ENCODE data around the gene NCOR1. TPM values are rescaled to one million over a fixed set of nuclear protein-coding genes. Genes with fewer than 3 reads are reported as not detected.
"Not testable (repeated sequence)": the region's sequence is repeated elsewhere in the genome, so short reads cannot be mapped to it uniquely, and the experiment has no call there.

Gene NCOR1
- total and polyA plus RNA-seq, 8 donors: 110 to 139 (median 117) TPM

DNA sequence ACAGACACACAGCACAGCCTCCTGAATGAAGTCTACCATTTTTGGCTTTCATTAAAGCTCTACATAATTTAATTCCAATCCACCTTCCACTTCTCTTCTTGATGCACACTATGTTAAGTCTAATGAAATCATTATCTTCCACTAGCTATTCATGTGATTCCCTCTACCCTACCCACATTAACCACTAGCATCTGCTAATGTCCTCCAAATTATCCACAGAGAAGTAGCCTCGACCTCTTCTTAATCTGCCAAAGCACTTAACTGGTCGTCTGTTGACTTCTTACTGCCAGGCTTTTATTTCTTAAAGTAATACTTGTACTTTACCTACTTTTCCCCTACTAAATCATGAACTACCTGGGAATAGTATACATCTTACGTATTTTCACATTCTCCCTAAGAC is 91.8 kb downstream of the NCOR1 start:
- no peak overlapping the region for H3K27ac ChIP-seq
- peaks cover 0 to 80% of the 10 kb centered on the region in 2 donors for H3K36me3 ChIP-seq
- H3K9me3 ChIP-seq: no peaks in the 10 kb centered on the region
- ATAC-seq: no peak
- H3K4me1 ChIP-seq: no peaks in the 10 kb centered on the region
- TF ChIP-seq, protein P1, sequence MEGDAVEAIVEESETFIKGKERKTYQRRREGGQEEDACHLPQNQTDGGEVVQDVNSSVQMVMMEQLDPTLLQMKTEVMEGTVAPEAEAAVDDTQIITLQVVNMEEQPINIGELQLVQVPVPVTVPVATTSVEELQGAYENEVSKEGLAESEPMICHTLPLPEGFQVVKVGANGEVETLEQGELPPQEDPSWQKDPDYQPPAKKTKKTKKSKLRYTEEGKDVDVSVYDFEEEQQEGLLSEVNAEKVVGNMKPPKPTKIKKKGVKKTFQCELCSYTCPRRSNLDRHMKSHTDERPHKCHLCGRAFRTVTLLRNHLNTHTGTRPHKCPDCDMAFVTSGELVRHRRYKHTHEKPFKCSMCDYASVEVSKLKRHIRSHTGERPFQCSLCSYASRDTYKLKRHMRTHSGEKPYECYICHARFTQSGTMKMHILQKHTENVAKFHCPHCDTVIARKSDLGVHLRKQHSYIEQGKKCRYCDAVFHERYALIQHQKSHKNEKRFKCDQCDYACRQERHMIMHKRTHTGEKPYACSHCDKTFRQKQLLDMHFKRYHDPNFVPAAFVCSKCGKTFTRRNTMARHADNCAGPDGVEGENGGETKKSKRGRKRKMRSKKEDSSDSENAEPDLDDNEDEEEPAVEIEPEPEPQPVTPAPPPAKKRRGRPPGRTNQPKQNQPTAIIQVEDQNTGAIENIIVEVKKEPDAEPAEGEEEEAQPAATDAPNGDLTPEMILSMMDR (IDR thresholded peaks at IDR 0.05): no peak
- DNase-seq: no peak
- intact Hi-C loops (cut with DNase I): no loop called here
- H3K4me3 ChIP-seq: no peak overlapping the region
- H3K27me3 ChIP-seq: no peaks in the 10 kb centered on the region

DNA sequence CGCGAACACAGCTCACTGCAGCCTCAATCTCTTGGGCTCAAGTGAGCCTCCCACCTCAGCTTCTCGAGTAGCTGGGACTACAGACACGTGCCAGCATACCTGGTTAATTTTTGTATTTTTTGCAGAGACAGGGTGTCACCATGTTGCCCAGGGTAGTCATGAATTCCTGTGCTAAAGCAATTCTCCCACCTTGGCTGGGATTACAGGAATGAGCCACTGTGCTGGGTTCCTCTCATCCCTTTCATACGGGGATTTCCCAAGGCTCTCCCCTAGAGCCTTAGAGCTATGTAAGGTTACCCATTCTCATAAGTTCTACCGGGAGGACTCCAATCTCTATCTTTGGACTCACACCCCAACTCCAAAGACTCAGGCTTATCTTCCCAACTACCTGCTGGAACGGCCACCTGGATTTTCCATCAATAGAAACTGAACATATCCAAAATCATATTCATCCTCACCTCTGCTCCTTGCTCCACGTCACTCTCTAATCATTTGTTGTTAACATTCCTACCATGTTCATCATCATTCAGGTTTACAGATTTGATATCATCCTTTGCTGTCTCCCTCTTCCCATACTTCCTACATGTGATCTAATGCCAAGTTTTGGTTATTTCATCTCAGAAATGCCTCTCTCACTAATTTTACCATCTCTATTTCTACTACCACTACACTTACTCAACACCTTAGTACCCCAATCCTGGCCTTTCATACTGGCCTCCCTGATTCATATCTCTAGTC is 92.5 kb downstream of the NCOR1 start:
- no peaks in the 10 kb centered on the region for H3K4me1 ChIP-seq
- intact Hi-C loops (cut with DNase I): no loop called here
- H3K9me3 ChIP-seq: no peaks in the 10 kb centered on the region
- ATAC-seq (no peak), DNase-seq (no peak)
- no peak overlapping the region for H3K4me3 ChIP-seq
- no peak overlapping the region for H3K27ac ChIP-seq
- TF ChIP-seq, protein P1 (IDR thresholded peaks at IDR 0.05): no peak
- H3K36me3 ChIP-seq: peaks cover 0 to 81% of the 10 kb centered on the region in 2 donors
- H3K27me3 ChIP-seq: no peaks in the 10 kb centered on the region

DNA sequence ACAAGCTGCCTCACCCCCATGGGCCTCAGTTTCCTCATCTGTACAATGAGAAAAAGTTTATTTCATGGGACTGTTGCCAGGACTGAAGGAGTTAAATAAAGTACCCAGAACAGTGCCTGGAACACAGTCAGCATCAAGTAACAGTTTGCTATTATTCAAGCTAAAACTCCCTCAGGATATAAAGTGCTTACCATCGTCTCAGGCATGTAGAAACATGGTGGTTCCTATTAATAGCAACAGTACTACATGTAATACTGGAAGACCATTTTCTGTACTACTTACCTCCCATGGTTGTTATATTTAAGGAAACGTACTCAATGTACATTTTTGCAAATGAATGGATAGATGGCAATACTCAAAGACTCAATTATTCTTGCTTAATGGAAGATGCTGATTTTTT is 93.4 kb downstream of the NCOR1 start:
- TF ChIP-seq, protein P1 (IDR thresholded peaks at IDR 0.05): no peak
- no peak overlapping the region for H3K27ac ChIP-seq
- no peaks in the 10 kb centered on the region for H3K4me1 ChIP-seq
- intact Hi-C loops (cut with DNase I): no loop called here
- DNase-seq: no peak
- peaks cover 0 to 87% of the 10 kb centered on the region in 2 donors for H3K36me3 ChIP-seq
- no peaks in the 10 kb centered on the region for H3K9me3 ChIP-seq
- ATAC-seq: no peak
- no peaks in the 10 kb centered on the region for H3K27me3 ChIP-seq
- no peak overlapping the region for H3K4me3 ChIP-seq

DNA sequence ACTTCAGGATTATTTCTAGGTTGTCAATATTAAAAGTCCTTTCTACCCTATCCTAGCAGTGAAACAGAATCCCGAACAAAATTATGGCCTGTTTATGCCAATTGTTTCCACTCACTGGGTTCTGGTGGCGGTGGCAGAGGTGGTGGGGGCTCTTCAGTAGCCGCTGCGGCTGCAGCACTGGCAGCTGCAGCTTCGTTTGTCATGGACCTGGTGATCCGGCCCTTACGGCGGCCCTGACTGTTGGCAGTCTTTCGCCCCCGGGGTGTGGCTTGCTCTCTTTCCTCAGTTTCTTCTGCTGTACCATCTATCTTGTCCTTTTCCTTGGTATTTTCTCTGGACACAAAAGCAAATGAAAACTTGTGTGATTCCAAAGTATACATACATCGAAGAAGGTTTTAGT is 94.4 kb downstream of the NCOR1 start:
- TF ChIP-seq, protein P1 (IDR thresholded peaks at IDR 0.05): no peak
- DNase-seq (no peak), ATAC-seq (no peak)
- Histone ChIP-seq H3K9me3 (peaks cover 0 to 2% of the 10 kb centered on the region in 2 donors), H3K27me3 (no peaks in the 10 kb centered on the region), H3K27ac (no peak overlapping the region), H3K4me1 (no peaks in the 10 kb centered on the region), H3K36me3 (peaks cover 0 to 89% of the 10 kb centered on the region in 2 donors), H3K4me3 (no peak overlapping the region)
- intact Hi-C loops (cut with DNase I): no loop called here

DNA sequence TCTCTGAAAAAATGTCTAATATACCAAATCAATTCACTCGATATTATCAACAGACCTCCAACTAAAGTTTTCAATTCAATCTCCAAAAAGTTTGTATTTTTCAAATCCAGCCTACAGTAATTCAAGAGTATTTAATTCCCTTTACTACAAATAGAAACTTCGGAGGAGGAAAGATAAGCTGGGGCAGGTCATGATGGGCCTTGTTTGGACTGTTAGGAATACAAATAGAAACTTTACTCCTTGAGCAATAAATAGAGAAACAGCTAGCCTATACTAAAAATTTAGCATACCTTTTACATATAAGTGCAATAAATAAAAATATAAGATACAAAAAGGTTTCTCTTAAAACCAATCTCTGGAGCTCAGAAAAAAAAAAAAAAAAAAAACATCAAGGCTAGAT is 98.2 kb downstream of the NCOR1 start:
- no peak overlapping the region for H3K4me3 ChIP-seq
- DNase-seq: no peak
- peaks cover 0 to 100% of the 10 kb centered on the region in 2 donors for H3K36me3 ChIP-seq
- H3K27ac ChIP-seq: no peak overlapping the region
- H3K9me3 ChIP-seq: peaks cover 0 to 14% of the 10 kb centered on the region in 2 donors
- H3K27me3 ChIP-seq: no peaks in the 10 kb centered on the region
- no peak for ATAC-seq
- intact Hi-C loops (cut with DNase I): no loop called here
- TF ChIP-seq, protein P1 (IDR thresholded peaks at IDR 0.05): no peak
- H3K4me1 ChIP-seq: no peaks in the 10 kb centered on the region

DNA sequence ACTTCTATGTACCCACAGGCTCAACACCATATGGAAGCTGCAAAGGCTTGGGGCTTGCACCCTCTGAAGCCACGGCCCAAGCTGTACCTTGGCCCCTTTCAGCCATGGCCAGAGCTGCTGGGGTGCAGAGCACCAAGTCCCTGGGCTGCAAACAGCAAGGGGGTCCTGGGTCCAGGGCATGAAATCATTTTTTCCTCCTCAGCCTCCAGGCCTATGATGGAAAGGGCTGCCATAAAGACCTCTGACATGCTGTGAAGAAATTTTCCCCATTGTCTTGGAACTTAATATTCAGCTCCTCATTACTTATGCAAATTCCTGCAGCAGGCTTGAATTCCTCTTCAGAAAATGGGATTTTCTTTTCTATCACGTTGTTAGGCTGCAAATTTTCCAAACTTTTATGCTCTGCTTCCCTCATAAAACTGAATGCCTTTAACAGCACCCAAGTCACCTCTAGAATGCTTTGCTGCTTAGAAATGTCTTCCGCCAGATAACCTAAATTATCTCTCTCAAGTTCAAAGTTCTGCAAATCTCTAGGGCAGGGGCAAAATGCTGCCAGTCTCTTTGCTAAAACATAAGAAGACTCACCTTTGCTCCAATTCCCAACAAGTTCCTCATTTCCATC is 100.1 kb downstream of the NCOR1 start:
- H3K27ac ChIP-seq; DNase-seq; intact Hi-C loops (cut with DNase I); H3K4me3 ChIP-seq; ATAC-seq; H3K4me1 ChIP-seq; H3K27me3 ChIP-seq: not testable (repeated sequence)
- Histone ChIP-seq H3K36me3 (peaks cover 0 to 88% of the 10 kb centered on the region in 2 donors), H3K9me3 (peaks cover 0 to 14% of the 10 kb centered on the region in 2 donors)
